ENCODE measurements around the gene BBLN. TPM values are rescaled to one million over a fixed set of nuclear protein-coding genes. Genes with fewer than 3 reads are reported as not detected.

BBLN gene
- total RNA-seq, 2 donors from 2014 or later = 208 to 329 TPM

- no peak overlapping the region for H3K27ac ChIP-seq
- H3K4me3 ChIP-seq = no peak overlapping the region
- H3K9me3 ChIP-seq = no peaks in the 10 kb centered on the region
- DNase-seq (ENCODE audit: low spot score) (no peak), ATAC-seq (ENCODE audit: insufficient number of reproducible peaks, low FRiP score, low read depth) (no peak)
- TF ChIP-seq CTCF (IDR thresholded peaks at IDR 0.05) = no peak
- H3K27me3 ChIP-seq (replicated peaks; ENCODE audit: insufficient read depth) = no peaks in the 10 kb centered on the region
- H3K4me1 ChIP-seq (ENCODE audit: control insufficient read depth in 1 of 2, low read depth in 2 of 2) = peaks cover 0 to 8% of the 10 kb centered on the region in 2 donors
- peaks cover 7% of the 10 kb centered on the region for H3K36me3 ChIP-seq
Observed at GRCh38 chr9:128116104-128117083, 43.7 kb upstream of the BBLN start.

GRCh38 chr9:128117613-128118471 is 42.2 kb upstream of the BBLN start:
- DNase-seq (ENCODE audit: low spot score) = peak; percentile 67
- Histone ChIP-seq H3K9me3 (no peaks in the 10 kb centered on the region), H3K36me3 (peaks cover 20% of the 10 kb centered on the region), H3K27me3 (replicated peaks; ENCODE audit: insufficient read depth) (no peaks in the 10 kb centered on the region), H3K4me3 (no peak overlapping the region), H3K4me1 (ENCODE audit: control insufficient read depth in 1 of 2, low read depth in 2 of 2) (peaks cover 0 to 8% of the 10 kb centered on the region in 2 donors), H3K27ac (no peak overlapping the region)
- ATAC-seq (ENCODE audit: insufficient number of reproducible peaks, low FRiP score, low read depth) = no peak
- peak; percentile 100 for TF ChIP-seq CTCF (IDR thresholded peaks at IDR 0.05)

- ATAC-seq (ENCODE audit: insufficient number of reproducible peaks, low FRiP score, low read depth) (no peak), DNase-seq (ENCODE audit: low spot score) (no peak)
- no peaks in the 10 kb centered on the region for H3K9me3 ChIP-seq
- TF ChIP-seq CTCF (IDR thresholded peaks at IDR 0.05) = no peak
- H3K4me1 ChIP-seq (ENCODE audit: control insufficient read depth in 1 of 2, low read depth in 2 of 2) = peaks cover 0 to 8% of the 10 kb centered on the region in 2 donors
- no peak overlapping the region for H3K4me3 ChIP-seq
- peaks cover 21% of the 10 kb centered on the region for H3K36me3 ChIP-seq
- no peak overlapping the region for H3K27ac ChIP-seq
- H3K27me3 ChIP-seq (replicated peaks; ENCODE audit: insufficient read depth) = no peaks in the 10 kb centered on the region
Observed at GRCh38 chr9:128118472-128118857, 41.6 kb upstream of the BBLN start.

GRCh38 chr9:128118971-128119665 is 40.9 kb upstream of the BBLN start:
- DNase-seq (ENCODE audit: low spot score) = no peak
- Histone ChIP-seq H3K36me3 (peaks cover 17% of the 10 kb centered on the region), H3K4me1 (ENCODE audit: control insufficient read depth in 1 of 2, low read depth in 2 of 2) (peaks cover 0 to 8% of the 10 kb centered on the region in 2 donors), H3K4me3 (no peak overlapping the region), H3K27me3 (replicated peaks; ENCODE audit: insufficient read depth) (no peaks in the 10 kb centered on the region), H3K9me3 (no peaks in the 10 kb centered on the region), H3K27ac (no peak overlapping the region)
- ATAC-seq (ENCODE audit: insufficient number of reproducible peaks, low FRiP score, low read depth) = no peak
- TF ChIP-seq CTCF (IDR thresholded peaks at IDR 0.05) = no peak

Data from thoracic aorta (tissue), 2 donors.